Renal cortical epithelial cell (primary cell): ENCODE measurements around the gene CX3CR1. TPM values are rescaled to one million over a fixed set of nuclear protein-coding genes. Genes with fewer than 3 reads are reported as not detected.

Experiments used
- DNase-seq: peaks from one replicate; pipeline ENCODE4 v3.0.0-alpha.2; 2011; ENCODE audit warnings: low read depth
- total RNA-seq: library from RNA; depleted of rRNA; stranded (reverse); fragments of >200 nt; gene quantifications from 2 replicates; pipeline ENCODE4 v1.2.3, GENCODE V29; 2014

Gene CX3CR1
- total RNA-seq, 1 donor from 2014 or later = not detected

DNA sequence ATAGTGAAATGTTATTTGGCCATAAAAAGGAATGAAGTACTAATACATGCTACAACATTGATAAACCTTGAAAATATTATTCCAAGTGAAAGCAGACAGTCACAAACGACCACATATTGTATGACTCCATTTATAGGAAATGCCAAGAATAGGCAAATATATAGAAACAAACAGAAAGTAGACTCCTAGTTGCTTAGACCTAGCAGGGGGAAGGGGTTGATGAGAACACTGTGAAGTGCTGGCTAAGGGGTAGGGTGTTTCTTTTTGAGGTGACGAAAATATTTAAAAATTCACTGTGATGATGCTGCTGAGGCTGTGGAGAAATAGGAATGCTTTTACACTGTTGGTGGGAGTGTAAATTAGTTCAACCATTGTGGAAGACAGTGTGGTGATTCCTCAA, 56.9 kb downstream of the CX3CR1 start:
- no peak for DNase-seq

- no peak for DNase-seq
Observed at GRCh38 chr3:39222462-39222861, 57.4 kb downstream of the CX3CR1 start.

- DNase-seq = no peak
Observed at GRCh38 chr3:39221141-39221530, 58.7 kb downstream of the CX3CR1 start.

GRCh38 chr3:39220407-39221140, 59.3 kb downstream of the CX3CR1 start:
- DNase-seq = no peak

GRCh38 chr3:39219702-39220101, 60.1 kb downstream of the CX3CR1 start:
- no peak for DNase-seq

GRCh38 chr3:39216176-39216790, 63.6 kb downstream of the CX3CR1 start:
- no peak for DNase-seq

- no peak for DNase-seq
Observed at GRCh38 chr3:39213613-39214012, 66.2 kb downstream of the CX3CR1 start.

Other genes with a start within 250 kb of the CX3CR1 start
- gene SCN11A, start 228.1 kb downstream of the CX3CR1 start, total RNA-seq = under 0.01 and 0.15 TPM in 2 replicates
- gene WDR48, start 228.0 kb downstream of the CX3CR1 start, total RNA-seq = 35.4 and 71.4 TPM in 2 replicates
- gene GORASP1, start 172.4 kb downstream of the CX3CR1 start, total RNA-seq = 31.8 and 35.8 TPM in 2 replicates
- 2.1 and 4.7 TPM in 2 replicates for gene TTC21A, start 172.4 kb downstream of the CX3CR1 start, total RNA-seq
- gene CSRNP1, start 126.4 kb downstream of the CX3CR1 start, total RNA-seq = 12.3 and 16.1 TPM in 2 replicates
- gene XIRP1, start 87.4 kb downstream of the CX3CR1 start, total RNA-seq = not detected in 2 replicates
- gene CCR8, start 49.7 kb upstream of the CX3CR1 start, total RNA-seq = 1.0 TPM in 1 of 2 replicates, not detected in the other
- 19.7 and 20.1 TPM in 2 replicates for gene SLC25A38, start 103.3 kb upstream of the CX3CR1 start, total RNA-seq
- 539 and 1,854 TPM in 2 replicates for gene RPSA, start 126.7 kb upstream of the CX3CR1 start, total RNA-seq
- 1.6 TPM in 1 of 2 replicates, not detected in the other for gene MOBP, start 187.6 kb upstream of the CX3CR1 start, total RNA-seq